Esophagus muscularis mucosa (tissue), 4 donors: Measurements from ENCODE around the gene MED31.

Experiments used
- EP300 ChIP-seq: sonication (generic); formaldehyde crosslinking; IDR thresholded peaks from one replicate; pipeline ENCODE4 v1.6.1; 2017; ENCODE audit warnings: antibody characterized with exemption
- POLR2A ChIP-seq: fragments of 450-650 bp; IDR thresholded peaks from one replicate; pipeline ENCODE4 v1.6.1; 2017; ENCODE audit warnings: antibody characterized with exemption, moderate library complexity, mild to moderate bottlenecking, low read depth
- POLR2AphosphoS5 ChIP-seq, 2 donors: sonication (generic); formaldehyde crosslinking; IDR thresholded peaks; one replicate each; pipeline ENCODE4 v1.6.1; 2017; ENCODE audit warnings: antibody characterized with exemption in 2 of 2
- TF ChIP-seq, protein P1 (sequence below), 3 experiments: fragments of 200-600 bp in 2 of 3; fragments of 450-650 bp in 1 of 3; sonication (generic) in 2 of 3; IDR thresholded peaks; one replicate each; pipeline ENCODE4 v1.5.1; 2017 to 2019; ENCODE audit warnings: antibody characterized with exemption in 3 of 3, mild to moderate bottlenecking in 2 of 3, moderate library complexity in 1 of 3

DNA sequence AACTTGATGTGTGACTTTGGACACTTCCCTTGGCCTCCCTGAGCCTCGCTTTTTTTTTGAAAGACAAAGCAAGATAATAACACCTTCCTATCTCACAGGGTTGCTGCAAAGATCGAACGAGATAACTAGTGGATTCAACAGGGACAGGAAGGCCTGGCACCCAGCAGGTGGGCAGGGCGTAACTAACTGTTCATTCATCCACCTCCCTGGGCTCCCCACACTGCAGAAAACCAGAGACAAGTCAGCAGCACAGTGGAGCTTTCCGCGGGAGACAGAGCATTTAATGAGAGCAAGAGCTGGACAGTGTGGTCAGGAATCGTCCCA is 33.0 kb upstream of the MED31 start:
- TF ChIP-seq, protein P1, sequence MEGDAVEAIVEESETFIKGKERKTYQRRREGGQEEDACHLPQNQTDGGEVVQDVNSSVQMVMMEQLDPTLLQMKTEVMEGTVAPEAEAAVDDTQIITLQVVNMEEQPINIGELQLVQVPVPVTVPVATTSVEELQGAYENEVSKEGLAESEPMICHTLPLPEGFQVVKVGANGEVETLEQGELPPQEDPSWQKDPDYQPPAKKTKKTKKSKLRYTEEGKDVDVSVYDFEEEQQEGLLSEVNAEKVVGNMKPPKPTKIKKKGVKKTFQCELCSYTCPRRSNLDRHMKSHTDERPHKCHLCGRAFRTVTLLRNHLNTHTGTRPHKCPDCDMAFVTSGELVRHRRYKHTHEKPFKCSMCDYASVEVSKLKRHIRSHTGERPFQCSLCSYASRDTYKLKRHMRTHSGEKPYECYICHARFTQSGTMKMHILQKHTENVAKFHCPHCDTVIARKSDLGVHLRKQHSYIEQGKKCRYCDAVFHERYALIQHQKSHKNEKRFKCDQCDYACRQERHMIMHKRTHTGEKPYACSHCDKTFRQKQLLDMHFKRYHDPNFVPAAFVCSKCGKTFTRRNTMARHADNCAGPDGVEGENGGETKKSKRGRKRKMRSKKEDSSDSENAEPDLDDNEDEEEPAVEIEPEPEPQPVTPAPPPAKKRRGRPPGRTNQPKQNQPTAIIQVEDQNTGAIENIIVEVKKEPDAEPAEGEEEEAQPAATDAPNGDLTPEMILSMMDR (IDR thresholded peaks at IDR 0.05), result no peak
- TF ChIP-seq POLR2AphosphoS5 (IDR thresholded peaks at IDR 0.05) (no peak), POLR2A (no peak), EP300 (no peak)
